ENCODE results near the gene RYR1. TPM values are rescaled to one million over a fixed set of nuclear protein-coding genes. Genes with fewer than 3 reads are reported as not detected.

RYR1 gene
- total RNA-seq = 1 to 10 TPM in 1 of 2 donors, under 1 TPM in 1; 0.76 to 1.7 TPM
- long read RNA-seq = 0 reads

DNA sequence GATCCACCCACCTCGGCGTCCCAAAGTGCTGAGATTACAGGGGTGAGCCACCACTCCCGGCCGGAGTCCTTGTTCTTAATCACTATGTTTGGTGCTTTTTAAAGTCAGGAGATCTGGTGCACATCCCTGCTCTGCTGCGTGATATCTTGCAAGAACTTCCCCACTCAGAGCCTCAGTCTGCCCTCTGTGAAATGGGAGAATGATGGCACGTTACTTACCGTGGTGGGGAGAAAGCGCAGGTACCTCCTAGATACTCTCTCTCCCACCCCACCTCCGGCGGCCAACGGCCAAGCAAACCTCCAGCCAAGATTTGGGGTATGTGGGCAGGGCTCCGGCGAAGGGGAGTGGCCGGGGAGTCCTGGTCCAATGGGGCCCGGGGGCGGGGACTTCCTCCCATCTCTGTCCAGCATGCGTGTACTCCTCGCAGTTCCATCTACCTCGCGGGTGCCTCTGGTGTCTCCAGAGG lies at the start of gene RYR1:
Gene RYR1 (plus strand): TSS at position 424 of the 466 bp plus-strand sequence. CDS start 139 bp downstream, outside the sequence.
- intact Hi-C loops (cut with DNase I, micrococcal nuclease) = no loop called here
- no peak for ATAC-seq
- DNase-seq = peak; percentile 48 to 59

- no peak for ATAC-seq
- intact Hi-C loops (cut with DNase I, micrococcal nuclease) = no loop called here
- no peak for DNase-seq
Measured at GRCh38 chr19:38383743-38384142, 49.7 kb upstream of the RYR1 start.

DNA sequence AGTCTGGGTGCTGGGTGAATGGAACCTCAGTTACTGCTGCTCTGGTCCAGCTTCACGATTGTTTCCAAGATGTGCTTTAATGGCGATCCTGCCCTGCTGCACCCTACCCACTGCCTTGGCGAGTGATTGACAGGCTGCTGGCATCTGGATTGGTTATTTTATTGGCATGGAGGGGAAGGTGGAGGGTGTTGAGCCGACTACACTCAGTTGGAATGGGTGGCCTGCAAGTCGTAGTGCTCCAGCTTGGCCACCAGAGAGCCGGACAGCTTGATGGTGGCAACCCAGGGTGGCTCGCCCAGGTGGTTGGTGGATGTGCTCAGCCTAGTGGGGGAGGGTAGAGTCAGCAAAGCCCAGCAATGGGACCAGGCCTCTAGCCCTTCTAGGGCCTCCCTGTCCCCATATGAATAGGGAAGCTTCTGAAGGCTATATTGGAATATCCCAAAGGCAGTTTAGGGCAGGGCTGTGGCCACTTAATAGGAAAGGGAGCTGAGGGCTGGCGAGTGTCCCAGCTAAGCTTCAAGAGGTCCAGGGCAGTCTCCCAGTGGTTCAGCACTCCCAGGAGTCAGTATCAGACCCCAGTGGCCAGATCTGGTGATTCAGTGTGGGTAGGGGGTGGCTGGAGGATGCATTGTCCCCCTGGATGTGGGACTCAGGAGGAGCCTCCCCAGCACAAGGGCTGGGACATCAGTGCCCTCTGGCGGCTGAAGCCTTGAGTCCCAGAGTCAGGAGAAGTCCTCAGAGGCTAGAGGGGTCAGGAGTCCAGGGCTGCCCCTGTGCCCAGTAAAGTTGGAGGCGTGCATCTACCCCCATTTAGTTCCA lies 49.1 kb upstream of the RYR1 start:
- no peak for ATAC-seq
- intact Hi-C loops (cut with DNase I, micrococcal nuclease) = no loop called here
- DNase-seq = no peak

GRCh38 chr19:38385057-38385803 lies 48.3 kb upstream of the RYR1 start:
- DNase-seq (no peak), ATAC-seq (no peak)
- intact Hi-C loops (cut with DNase I, micrococcal nuclease) = no loop called here

DNA sequence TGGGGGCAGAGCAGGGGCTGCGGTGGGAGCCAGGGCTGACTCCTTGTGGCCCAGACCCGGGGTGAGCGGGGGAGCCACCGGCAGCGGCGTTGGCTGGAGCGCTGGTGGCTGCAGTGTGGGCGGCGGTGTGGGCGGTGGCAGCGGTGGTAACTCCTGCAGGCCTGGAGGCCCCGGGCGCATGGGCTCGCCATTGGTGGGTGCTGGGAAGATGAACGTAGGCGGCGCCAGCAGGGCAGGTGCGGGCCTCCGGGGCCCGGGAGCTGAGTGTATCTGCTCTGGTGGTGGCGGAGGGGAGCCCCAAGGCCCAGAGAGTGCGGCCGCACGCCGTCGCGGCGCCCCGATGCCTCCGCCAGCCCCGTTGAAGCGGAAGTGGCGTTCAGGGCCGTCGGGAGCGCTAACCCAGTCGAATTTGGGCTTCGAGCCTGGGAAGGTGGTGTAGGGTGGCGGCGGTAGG lies 47.7 kb upstream of the RYR1 start:
- no peak for DNase-seq
- no peak for ATAC-seq
- intact Hi-C loops (cut with DNase I, micrococcal nuclease) = no loop called here

- peak in 1 of 2 donors; percentile 29 for DNase-seq
- intact Hi-C loops (cut with DNase I, micrococcal nuclease) = no loop called here
- ATAC-seq = no peak
Measured at GRCh38 chr19:38386300-38386970, 47.1 kb upstream of the RYR1 start.

- intact Hi-C loops (cut with DNase I, micrococcal nuclease) = no loop called here
- ATAC-seq (peak; percentile 41), DNase-seq (peak in 1 of 2 donors; percentile 54)
Measured at GRCh38 chr19:38386971-38387549, 46.4 kb upstream of the RYR1 start.

GRCh38 chr19:38387550-38388348 lies 45.7 kb upstream of the RYR1 start, which contains the start of gene GGN:
TSS of gene GGN (minus strand) at chr19:38388034. CDS start at chr19:38387261, 773 bp downstream.
- intact Hi-C loops (cut with DNase I, micrococcal nuclease) = no loop called here
- DNase-seq (peak; percentile 85 to 88), ATAC-seq (peak; percentile 87)

GRCh38 chr19:38388349-38389100 lies 45.0 kb upstream of the RYR1 start, which contains the start of gene SPRED3:
TSS of gene SPRED3 (plus strand) at chr19:38388697. CDS start at chr19:38390303, 1,606 bp downstream.
- peak in 1 of 2 donors; percentile 24 for DNase-seq
- ATAC-seq = no peak
- intact Hi-C loops (cut with DNase I, micrococcal nuclease) = no loop called here

- DNase-seq = no peak
- intact Hi-C loops (cut with DNase I, micrococcal nuclease) = no loop called here
Measured at GRCh38 chr19:38389101-38389925, 44.2 kb upstream of the RYR1 start.

GRCh38 chr19:38389957-38390924 lies 43.2 kb upstream of the RYR1 start:
- intact Hi-C loops (cut with DNase I, micrococcal nuclease) = loop anchor here in 1 of 2 donors (10.0 kb wide), 1 partner anchor 535 kb away; no protein-coding TSS in a partner anchor
- no peak for ATAC-seq
- DNase-seq = no peak

More at GRCh38 chr19:38389101-38389925, 44.2 kb upstream of the RYR1 start:
- no peak for ATAC-seq

- intact Hi-C loops (cut with DNase I, micrococcal nuclease) = loop anchor here in 1 of 2 donors (10.0 kb wide), 1 partner anchor 533 kb away; no protein-coding TSS in a partner anchor
- ATAC-seq = no peak
- no peak for DNase-seq
Measured at GRCh38 chr19:38391911-38392464, 41.5 kb upstream of the RYR1 start.

DNA sequence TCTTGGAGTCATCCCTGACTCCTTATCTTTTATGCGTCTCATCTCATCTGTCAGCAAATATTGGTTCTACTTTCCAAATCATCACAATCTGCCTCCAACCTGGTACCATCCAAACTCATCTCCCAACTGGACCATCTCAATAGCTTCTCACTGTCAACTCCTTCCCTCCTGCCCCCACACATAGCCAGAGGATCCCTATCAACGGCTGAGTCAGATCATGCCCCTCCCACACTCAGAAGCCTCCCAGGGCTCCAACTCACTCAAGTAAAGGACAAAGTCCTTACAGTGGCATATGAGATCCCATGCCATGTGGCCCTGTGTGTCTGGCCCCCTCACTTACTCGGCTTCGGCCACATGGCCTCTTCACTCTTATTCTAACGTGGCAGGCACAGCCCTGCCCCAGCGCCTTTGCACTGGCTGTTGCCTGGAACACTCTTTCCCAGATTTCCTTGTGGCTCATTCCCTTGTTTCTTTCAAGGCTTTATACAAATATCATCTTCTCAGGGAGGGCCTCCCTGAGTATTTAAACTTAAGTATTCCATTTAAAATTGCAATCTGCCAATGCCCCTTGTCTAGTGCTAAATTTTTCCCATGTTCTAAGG lies 40.7 kb upstream of the RYR1 start:
- ATAC-seq (peak; percentile 56), DNase-seq (no peak)
- intact Hi-C loops (cut with DNase I, micrococcal nuclease) = loop anchor here in 1 of 2 donors (10.0 kb wide), 1 partner anchor 532 kb away; no protein-coding TSS in a partner anchor

GRCh38 chr19:38394488-38394887 lies 39.0 kb upstream of the RYR1 start:
- intact Hi-C loops (cut with DNase I, micrococcal nuclease) = loop anchor here in 1 of 2 donors (10.0 kb wide), 1 partner anchor 530 kb away; no protein-coding TSS in a partner anchor
- ATAC-seq (peak; percentile 24), DNase-seq (no peak)

Measured in left colon (tissue), 2 donors.